IMR-90 (cell line): ENCODE data around the gene MTA1. TPM values are rescaled to one million over a fixed set of nuclear protein-coding genes. Genes with fewer than 3 reads are reported as not detected.

Experiments used
- ATAC-seq: fragments of 200-7000 bp; cut with Tn5 transposase; 2 replicates; pipeline ENCODE4 v1.9.1; 2020; ENCODE audit warnings: low read depth, mild to moderate bottlenecking, moderate library complexity
- BruUV-seq: library from RNA; stranded (reverse); fragments of 400-500 nt; replicated peaks from 2 replicates; lab custom pipeline; 2021; lab: Mats Ljungman, UMichigan
- CTCF ChIA-PET: fragments of 300-600 bp; formaldehyde crosslinking; extraction: SDS; loops from one replicate; lab custom pipeline; 2021; ENCODE audit warnings: antibody characterized with exemption; lab: Yijun Ruan, JAX
- POLR2A ChIA-PET: fragments of 300-600 bp; sonication (Branson Sonifier 250); formaldehyde crosslinking; loops from one replicate; lab custom pipeline; 2022; ENCODE audit warnings: antibody characterized with exemption; ENCODE audit not compliant: unreplicated experiment; lab: Charles Lee
- DNase-seq: peaks from one replicate; pipeline ENCODE4 v3.0.0; 2013
- H2AFZ ChIP-seq: replicated peaks from 2 replicates; pipeline ENCODE3; 2013; ENCODE audit warnings: low read length, mild to moderate bottlenecking; ENCODE audit not compliant: poor library complexity
- H2AK5ac ChIP-seq: 2 replicates; pipeline ENCODE4 v1.6.1; 2013; ENCODE audit warnings: low read depth, low read length, inconsistent platforms
- H2AK9ac ChIP-seq: replicated peaks from 2 replicates; pipeline ENCODE3; 2013; ENCODE audit warnings: mild to moderate bottlenecking, low read depth, low read length, moderate library complexity; ENCODE audit not compliant: poor library complexity
- H2BK120ac ChIP-seq: 2 replicates; pipeline ENCODE4 v1.6.1; 2013; ENCODE audit warnings: low read depth, low read length, inconsistent platforms
- H2BK15ac ChIP-seq: 3 replicates; pipeline ENCODE4 v1.6.1; 2013; ENCODE audit warnings: low read depth, low read length, inconsistent platforms
- H2BK20ac ChIP-seq: 2 replicates; pipeline ENCODE4 v1.6.1; 2013; ENCODE audit warnings: low read depth, mild to moderate bottlenecking, inconsistent platforms, low read length, moderate library complexity
- H2BK5ac ChIP-seq: 2 replicates; pipeline ENCODE4 v1.6.1; 2013; ENCODE audit warnings: mild to moderate bottlenecking, low read depth, low read length, inconsistent platforms; ENCODE audit not compliant: poor library complexity, severe bottlenecking
- H3K14ac ChIP-seq: replicated peaks from 2 replicates; pipeline ENCODE4 v1.6.1; 2013; ENCODE audit warnings: low read depth, low read length, inconsistent platforms
- H3K18ac ChIP-seq: 2 replicates; pipeline ENCODE4 v1.6.1; 2013; ENCODE audit warnings: low read depth, low read length, control low read depth
- H3K23ac ChIP-seq: 2 replicates; pipeline ENCODE4 v1.6.1; 2013; ENCODE audit warnings: low read depth, low read length, inconsistent platforms
- H3K27ac ChIP-seq: 2 replicates; pipeline ENCODE4 v1.5.1; 2013; ENCODE audit warnings: mild to moderate bottlenecking, control low read depth, low read length; ENCODE audit not compliant: insufficient read depth
- H3K27me3 ChIP-seq: 2 replicates; pipeline ENCODE4 v1.6.1; 2013; ENCODE audit warnings: low read length; ENCODE audit not compliant: control insufficient read depth, insufficient read depth
- H3K36me3 ChIP-seq: 2 replicates; pipeline ENCODE4 v1.6.1; 2013; ENCODE audit warnings: low read length, mixed read lengths; ENCODE audit not compliant: control insufficient read depth, insufficient read depth
- H3K4ac ChIP-seq: 2 replicates; pipeline ENCODE4 v1.6.1; 2013; ENCODE audit warnings: low read depth, low read length, inconsistent platforms
- H3K4me1 ChIP-seq: 2 replicates; pipeline ENCODE4 v1.6.1; 2013; ENCODE audit warnings: low read length, mixed read lengths; ENCODE audit not compliant: control insufficient read depth, insufficient read depth
- H3K4me2 ChIP-seq: 2 replicates; pipeline ENCODE4 v1.6.1; 2013; ENCODE audit warnings: low read depth, mild to moderate bottlenecking, control low read depth, low read length, moderate library complexity
- H3K4me3 ChIP-seq: 2 replicates; pipeline ENCODE4 v1.5.1; 2013; ENCODE audit warnings: low read depth, mild to moderate bottlenecking, control low read depth, low read length, moderate library complexity; ENCODE audit not compliant: insufficient read depth
- H3K56ac ChIP-seq: 2 replicates; pipeline ENCODE4 v1.6.1; 2013; ENCODE audit warnings: low read length, inconsistent platforms; ENCODE audit not compliant: insufficient read depth; ENCODE audit errors: extremely low read depth
- H3K79me1 ChIP-seq, 2 experiments: 2 replicates each; pipeline ENCODE4 v1.6.1; 2013; ENCODE audit warnings: low read length in 2 of 2, inconsistent platforms in 1 of 2, low read depth in 1 of 2
- H3K9ac ChIP-seq: 2 replicates; pipeline ENCODE4 v1.6.1; 2013; ENCODE audit warnings: low read depth, low read length, control low read depth
- H3K9me1 ChIP-seq: 2 replicates; pipeline ENCODE4 v1.6.1; 2013; ENCODE audit warnings: low read length, inconsistent platforms; ENCODE audit not compliant: insufficient read depth
- H3K9me3 ChIP-seq: 2 replicates; pipeline ENCODE4 v1.6.1; 2013; ENCODE audit warnings: low read length; ENCODE audit not compliant: control insufficient read depth, insufficient read depth
- H4K20me1 ChIP-seq: 2 replicates; pipeline ENCODE4 v1.6.1; 2013; ENCODE audit warnings: low read length, inconsistent platforms; ENCODE audit not compliant: insufficient read depth
- H4K5ac ChIP-seq: 2 replicates; pipeline ENCODE4 v1.6.1; 2013; ENCODE audit warnings: mild to moderate bottlenecking, low read depth, low read length, control low read depth
- H4K8ac ChIP-seq, 2 experiments: 2 replicates each; pipeline ENCODE4 v1.6.1; 2013; ENCODE audit warnings: low read depth in 2 of 2, low read length in 2 of 2, control low read depth in 1 of 2, inconsistent platforms in 1 of 2
- H4K91ac ChIP-seq: 2 replicates; pipeline ENCODE4 v1.6.1; 2013; ENCODE audit warnings: low read depth, low read length, inconsistent platforms; ENCODE audit not compliant: insufficient read depth
- MAZ ChIP-seq: IDR thresholded peaks from 2 replicates; pipeline ENCODE4 v1.6.1; 2012; ENCODE audit warnings: low read depth, mild to moderate bottlenecking, low read length, improper control_type of control experiment, moderate library complexity, borderline replicate concordance
- RAD21 ChIP-seq: IDR thresholded peaks from 2 replicates; pipeline ENCODE4 v1.6.1; 2012; ENCODE audit warnings: low read length, improper control_type of control experiment
- WGBS, 2 experiments: methylation state at CpG; one replicate each; pipeline versions ENCODE4 v1.1.5 to v1.1.7; 2013; ENCODE audit warnings: missing lambda C conversion rate in 2 of 2; ENCODE audit not compliant: insufficient read length in 1 of 2; ENCODE audit errors: extremely low coverage in 2 of 2; 5-methylcytosine and 5-hydroxymethylcytosine counted together
- dilution Hi-C: fragments of 300-500 bp; cut with HindIII; formaldehyde crosslinking; loops from one replicate; pipeline ENCODE4 v1.14.3; 2018; ENCODE audit warnings: low sequenced_read_pairs; ENCODE audit not compliant: unreplicated experiment
- in situ Hi-C: fragments of 300-500 bp; cut with MboI; formaldehyde crosslinking; loops from 3 replicates; pipeline ENCODE4 v1.14.3; 2019; ENCODE audit warnings: low sequenced_read_pairs, inconsistent platforms, mixed read lengths
- intact Hi-C: fragments of 100-400 bp; cut with micrococcal nuclease; formaldehyde crosslinking; loops from 2 replicates; pipeline ENCODE4 v1.10.0; 2022
- polyA plus RNA-seq, 3 experiments: library from polyadenylated mRNA; depleted of rRNA; stranded (reverse); fragments of >200 nt; gene quantifications; 2 replicates each; pipeline ENCODE4 v1.2.3, GENCODE V29; 2012; ENCODE audit warnings: low replicate concordance in 1 of 3
- total RNA-seq: library from RNA; depleted of rRNA; stranded (reverse); fragments of >200 nt; gene quantifications from 2 replicates; pipeline ENCODE4 v1.2.3, GENCODE V29; 2012

Gene MTA1
- total and polyA plus RNA-seq, 2 of the 4 experiments (the other 2 are of a cell fraction): 21.5 to 61.6 TPM

GRCh38 chr14:105442834-105443233 lies 23.2 kb downstream of the MTA1 start:
- CTCF ChIA-PET: no interaction called here

More at GRCh38 chr14:105442834-105443233, 23.2 kb downstream of the MTA1 start:
- dilution Hi-C loops (no loop called here), in situ Hi-C loops (no loop called here), intact Hi-C loops (no loop called here)
- ATAC-seq (no peak), DNase-seq (no peak)
- Histone ChIP-seq H2BK20ac (no peak overlapping the region), H2BK15ac (no peak overlapping the region), H3K9me1 (no peaks in the 10 kb centered on the region), H3K27ac (no peak overlapping the region), H3K9ac (no peak overlapping the region), H4K5ac (no peak overlapping the region), H3K36me3 (peaks cover 24% of the 10 kb centered on the region), H3K14ac (no peak overlapping the region), H2BK120ac (no peak overlapping the region), H4K8ac (no peak overlapping the region), H3K9me3 (no peaks in the 10 kb centered on the region), H3K27me3 (no peaks in the 10 kb centered on the region), H2AK9ac (no peak overlapping the region), H2BK5ac (no peak overlapping the region), H3K56ac (no peak overlapping the region), H3K23ac (no peak overlapping the region), H3K4me2 (no peak overlapping the region), H4K20me1 (peaks cover 49% of the 10 kb centered on the region), H2AK5ac (no peak overlapping the region), H3K4me1 (no peaks in the 10 kb centered on the region), H3K79me1 (peaks cover 6 to 54% of the 10 kb centered on the region in 2 experiments), H3K18ac (no peak overlapping the region), H3K4ac (no peak overlapping the region), H2AFZ (no peak overlapping the region), H4K91ac (no peak overlapping the region), H3K4me3 (no peak overlapping the region)
- BruUV-seq: no TSS peak
- 96% methylated on average over 10 of the region's 12 CpGs; no CpG with 5 or more reads in 1 of the 2 experiments for WGBS, 2 experiments
- POLR2A ChIA-PET: no interaction called here
- TF ChIP-seq RAD21 (no peak), MAZ (no peak)
